GM23248 (cell line): Measurements from ENCODE around the gene CYBA. TPM values are rescaled to one million over a fixed set of nuclear protein-coding genes. Genes with fewer than 3 reads are reported as not detected.

Experiments
- DNase-seq: peaks from one replicate; pipeline ENCODE4 v3.0.0-alpha.2; 2015
- H2AFZ ChIP-seq: fragments of 200-600 bp; sonication (generic); 2 replicates; pipeline ENCODE4 v1.6.1; 2016; ENCODE audit warnings: antibody characterized with exemption
- H3F3A ChIP-seq: fragments of 200-600 bp; sonication (generic); 2 replicates; pipeline ENCODE4 v1.6.1; 2016; ENCODE audit warnings: mild to moderate bottlenecking, antibody characterized with exemption, mixed run types; ENCODE audit not compliant: insufficient read depth
- H3K27ac ChIP-seq: fragments of 200-600 bp; sonication (generic); 2 replicates; pipeline ENCODE4 v1.5.1; 2016; ENCODE audit warnings: mild to moderate bottlenecking
- H3K27me3 ChIP-seq: fragments of 200-600 bp; sonication (generic); replicated peaks from 2 replicates; pipeline ENCODE4 v1.6.1; 2016; ENCODE audit warnings: mild to moderate bottlenecking; ENCODE audit not compliant: insufficient read depth
- H3K36me3 ChIP-seq: fragments of 200-600 bp; sonication (generic); 2 replicates; pipeline ENCODE4 v1.6.1; 2016; ENCODE audit warnings: low read depth, mild to moderate bottlenecking
- H3K4me1 ChIP-seq: fragments of 200-600 bp; sonication (generic); 2 replicates; pipeline ENCODE4 v1.6.1; 2016; ENCODE audit warnings: mild to moderate bottlenecking; ENCODE audit not compliant: insufficient read depth
- H3K4me2 ChIP-seq: fragments of 200-600 bp; sonication (generic); one replicate; pipeline ENCODE4 v1.6.1; 2016; ENCODE audit warnings: mild to moderate bottlenecking; ENCODE audit not compliant: unreplicated experiment
- H3K4me3 ChIP-seq: fragments of 200-600 bp; sonication (generic); 2 replicates; pipeline ENCODE4 v1.5.1; 2016; ENCODE audit warnings: mild to moderate bottlenecking
- H3K79me2 ChIP-seq: fragments of 200-600 bp; sonication (generic); 2 replicates; pipeline ENCODE4 v1.6.1; 2016; ENCODE audit warnings: mild to moderate bottlenecking; ENCODE audit not compliant: insufficient read depth
- H3K9ac ChIP-seq: fragments of 200-600 bp; sonication (generic); 2 replicates; pipeline ENCODE4 v1.6.1; 2016; ENCODE audit warnings: mild to moderate bottlenecking
- H3K9me2 ChIP-seq: fragments of 200-600 bp; sonication (generic); 2 replicates; pipeline ENCODE4 v1.6.1; 2016; ENCODE audit warnings: mixed run types, mild to moderate bottlenecking, moderate library complexity; ENCODE audit not compliant: insufficient read depth
- H3K9me3 ChIP-seq: fragments of 200-600 bp; sonication (generic); one replicate; pipeline ENCODE4 v1.6.1; 2017; ENCODE audit warnings: low read depth
- H4K20me1 ChIP-seq: fragments of 200-600 bp; sonication (generic); 2 replicates; pipeline ENCODE4 v1.6.0; 2016; ENCODE audit not compliant: insufficient read depth
- EZH2 ChIP-seq: fragments of 200-600 bp; sonication (generic); IDR thresholded peaks from 2 replicates; pipeline ENCODE4 v1.6.1; 2018; ENCODE audit warnings: antibody characterized with exemption, mild to moderate bottlenecking; ENCODE audit not compliant: insufficient read depth, poor library complexity, severe bottlenecking
- EZH2phosphoT487 ChIP-seq: fragments of 200-600 bp; sonication (generic); IDR thresholded peaks from 2 replicates; pipeline ENCODE4 v1.6.1; 2018; ENCODE audit warnings: antibody characterized with exemption, moderate library complexity, mild to moderate bottlenecking, low read depth; ENCODE audit not compliant: insufficient read depth
- WGBS, 2 experiments: methylation state at CpG; one replicate each; pipeline ENCODE4 v1.1.6; 2015 to 2017; ENCODE audit warnings: low lambda C conversion rate in 2 of 2, low coverage in 1 of 2; ENCODE audit errors: missing lambda C conversion rate in 2 of 2; 5-methylcytosine and 5-hydroxymethylcytosine counted together
- in situ Hi-C: fragments of 300-500 bp; cut with MboI; formaldehyde crosslinking; loops from 2 replicates; pipeline ENCODE4 v1.15.0; 2020
- polyA plus RNA-seq: library from polyadenylated mRNA; unstranded; fragments of >200 nt; fragmentation: Nextera tagmentation; extraction: Ambion mirVana; gene quantifications from 2 replicates; pipeline ENCODE4 v1.2.1, GENCODE V29; 2016
- total RNA-seq: library from RNA; depleted of rRNA; stranded (reverse); fragments of >200 nt; shearing (Covaris generic); gene quantifications from 2 replicates; pipeline ENCODE4 v1.2.3, GENCODE V29; 2014

CYBA gene
- total and polyA plus RNA-seq, 2 experiments from 2014 or later: 270 to 332 TPM

DNA sequence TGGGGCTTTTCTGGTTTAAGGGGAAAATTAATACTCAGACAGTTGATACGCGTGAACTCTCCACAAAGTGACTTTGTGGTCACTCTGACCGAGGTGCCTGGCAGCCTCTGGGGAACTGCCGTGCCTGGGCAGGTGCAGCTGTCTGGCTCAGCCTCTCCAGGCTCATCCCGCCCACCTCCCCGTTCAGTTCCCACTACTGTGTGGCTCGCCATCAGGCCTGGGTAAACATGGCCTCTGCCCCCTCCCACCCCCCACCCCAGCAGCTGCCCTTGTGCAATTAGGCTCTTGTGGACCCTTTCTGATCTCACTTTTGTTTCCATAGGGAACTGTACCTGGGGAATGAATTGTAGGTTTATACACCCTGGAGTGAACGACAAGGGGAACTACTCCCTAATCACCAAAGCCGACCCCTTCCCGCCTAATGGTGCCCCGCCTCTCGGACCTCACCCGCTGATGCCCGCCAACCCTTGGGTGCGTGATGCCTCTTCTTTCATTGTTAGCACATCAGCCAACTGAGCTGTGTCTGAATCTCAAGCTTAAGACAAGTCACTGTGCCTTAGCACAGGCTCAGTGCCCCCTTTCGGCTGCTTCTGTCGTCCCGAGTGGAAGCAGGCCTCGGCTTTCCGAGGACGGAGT, 52.9 kb downstream of the CYBA start:
- no peaks in the 10 kb centered on the region for H4K20me1 ChIP-seq
- H3K9me2 ChIP-seq: no peaks in the 10 kb centered on the region
- WGBS, 2 experiments: 91 to 94% methylated on average over 19 to 20 of the region's 21 CpGs
- H3K79me2 ChIP-seq: peaks cover 43% of the 10 kb centered on the region
- no peak overlapping the region for H3K4me3 ChIP-seq
- H3K4me2 ChIP-seq: no peak overlapping the region
- no peak for TF ChIP-seq EZH2
- TF ChIP-seq EZH2phosphoT487: no peak
- no peak overlapping the region for H2AFZ ChIP-seq
- peaks cover 14% of the 10 kb centered on the region; the same call in 1 of the 2 replicates for H3K36me3 ChIP-seq
- H3F3A ChIP-seq: no peaks in the 10 kb centered on the region
- no peaks in the 10 kb centered on the region for H3K27me3 ChIP-seq
- H3K9me3 ChIP-seq: no peaks in the 10 kb centered on the region
- no peak overlapping the region for H3K9ac ChIP-seq
- in situ Hi-C loops: no loop called here
- H3K4me1 ChIP-seq: no peaks in the 10 kb centered on the region
- H3K27ac ChIP-seq: no peak overlapping the region
- DNase-seq: no peak

DNA sequence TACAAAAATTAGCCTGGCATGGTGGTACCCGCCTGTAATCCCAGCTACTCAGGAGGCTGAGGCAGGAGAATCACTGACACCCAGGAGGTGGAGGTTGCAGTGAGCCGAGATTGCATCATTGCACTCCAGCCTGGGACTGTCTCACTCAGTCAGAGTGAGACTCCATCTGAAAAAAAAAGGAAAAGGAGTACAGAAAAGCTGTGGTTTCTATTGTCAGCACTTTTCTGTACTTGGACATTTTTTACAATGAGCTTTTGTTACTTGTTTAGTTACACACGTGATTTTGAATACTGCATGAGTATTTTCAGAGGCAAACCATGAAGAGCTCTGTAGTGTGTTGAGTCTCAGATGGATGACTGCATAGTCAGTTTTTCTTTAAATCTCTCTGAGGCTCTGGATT, 54.4 kb downstream of the CYBA start:
- H2AFZ ChIP-seq: no peak overlapping the region
- no peak overlapping the region for H3K4me3 ChIP-seq
- no peak overlapping the region for H3K27ac ChIP-seq
- H4K20me1 ChIP-seq: no peaks in the 10 kb centered on the region
- H3K9me2 ChIP-seq: no peaks in the 10 kb centered on the region
- peaks cover 46% of the 10 kb centered on the region for H3K79me2 ChIP-seq
- no peaks in the 10 kb centered on the region; the same call in 1 of the 2 replicates for H3F3A ChIP-seq
- in situ Hi-C loops: no loop called here
- H3K9me3 ChIP-seq: no peaks in the 10 kb centered on the region
- no peak overlapping the region for H3K4me2 ChIP-seq
- peaks cover 14% of the 10 kb centered on the region; the same call in 1 of the 2 replicates for H3K36me3 ChIP-seq
- H3K9ac ChIP-seq: no peak overlapping the region
- TF ChIP-seq EZH2phosphoT487 (no peak), EZH2 (no peak)
- H3K27me3 ChIP-seq: no peaks in the 10 kb centered on the region
- peak; percentile 23 for DNase-seq
- 47 to 51% methylated on average over 3 of the region's 3 CpGs for WGBS, 2 experiments
- H3K4me1 ChIP-seq: no peaks in the 10 kb centered on the region

DNA sequence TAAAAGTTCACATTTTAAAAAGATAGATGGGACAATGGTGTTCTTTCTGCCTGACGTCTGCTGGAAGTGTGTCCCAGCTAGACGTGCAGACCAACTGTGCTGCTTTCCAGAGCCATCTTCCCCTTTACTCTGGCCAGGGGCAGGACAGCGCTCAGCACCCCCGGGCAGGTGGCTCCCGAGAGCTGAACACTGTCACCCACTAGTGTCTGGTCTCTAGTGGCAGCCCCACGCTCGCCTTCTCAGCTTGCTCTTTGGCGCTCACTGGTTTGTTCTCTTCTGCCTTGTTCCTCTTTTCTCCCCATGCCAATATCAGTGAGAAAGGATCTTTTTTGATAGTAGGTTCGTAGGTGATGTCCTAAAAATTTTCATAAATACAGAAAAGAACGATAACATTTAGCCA, 54.9 kb downstream of the CYBA start:
- Histone ChIP-seq H3K4me1 (no peaks in the 10 kb centered on the region), H3K4me3 (no peak overlapping the region), H3K4me2 (no peak overlapping the region), H4K20me1 (no peaks in the 10 kb centered on the region), H3K27ac (no peak overlapping the region), H3F3A (no peaks in the 10 kb centered on the region; the same call in 1 of the 2 replicates), H3K9me3 (no peaks in the 10 kb centered on the region), H2AFZ (no peak overlapping the region), H3K36me3 (peaks cover 14% of the 10 kb centered on the region; the same call in 1 of the 2 replicates), H3K9me2 (no peaks in the 10 kb centered on the region), H3K79me2 (peaks cover 45% of the 10 kb centered on the region), H3K27me3 (no peaks in the 10 kb centered on the region), H3K9ac (no peak overlapping the region)
- no peak for TF ChIP-seq EZH2
- DNase-seq: no peak
- WGBS, 2 experiments: 97% methylated on average over 10 of the region's 10 CpGs
- in situ Hi-C loops: no loop called here

DNA sequence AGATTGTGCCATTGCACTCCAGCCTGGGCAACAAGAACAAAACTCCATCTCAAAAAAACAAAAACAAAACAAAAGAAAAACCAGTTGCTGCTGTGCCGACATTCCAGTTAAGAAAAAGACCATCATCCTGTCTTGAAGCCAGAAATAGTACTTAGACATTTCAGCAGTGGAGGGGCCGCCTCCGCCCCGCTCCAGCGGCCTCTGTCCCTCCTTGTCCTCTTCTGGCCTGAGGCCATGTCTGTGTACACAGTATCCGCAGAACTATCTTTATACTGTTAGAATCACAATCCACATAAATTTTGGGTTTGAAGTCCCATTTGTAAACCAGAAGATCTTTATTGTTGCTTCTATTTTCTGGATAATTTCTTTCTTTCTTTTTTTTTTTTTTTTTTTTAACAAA, 55.8 kb downstream of the CYBA start:
- Histone ChIP-seq H2AFZ (no peak overlapping the region), H3K4me1 (no peaks in the 10 kb centered on the region), H3K36me3 (peaks cover 15% of the 10 kb centered on the region; the same call in 1 of the 2 replicates), H3K27ac (no peak overlapping the region), H3K27me3 (no peaks in the 10 kb centered on the region), H3K9ac (no peak overlapping the region), H3K79me2 (peaks cover 45% of the 10 kb centered on the region), H3K9me2 (no peaks in the 10 kb centered on the region), H3K4me3 (no peak overlapping the region), H3K4me2 (no peak overlapping the region), H3F3A (no peaks in the 10 kb centered on the region; the same call in 1 of the 2 replicates), H3K9me3 (no peaks in the 10 kb centered on the region), H4K20me1 (no peaks in the 10 kb centered on the region)
- no peak for TF ChIP-seq EZH2
- TF ChIP-seq EZH2phosphoT487: no peak
- no peak for DNase-seq
- in situ Hi-C loops: no loop called here
- WGBS, 2 experiments: 98 to 99% methylated on average over 6 of the region's 6 CpGs
